GM06990 (cell line): Measurements from ENCODE around the gene CENPF.
"Not testable (repeated sequence)": the region's sequence is repeated elsewhere in the genome, so short reads cannot be mapped to it uniquely, and the experiment has no call there.

Source experiments
- DNase-seq: peaks from one replicate; pipeline ENCODE4 v3.0.0-alpha.2; 2011; ENCODE audit not compliant: insufficient read length; ENCODE audit errors: extremely low read depth
- H3K27me3 ChIP-seq: replicated peaks from 2 replicates; pipeline ENCODE4 v1.6.0; 2011; ENCODE audit warnings: low read length; ENCODE audit not compliant: control insufficient read depth, insufficient read depth
- H3K36me3 ChIP-seq: 2 replicates; pipeline ENCODE4 v1.5.1; 2011; ENCODE audit warnings: low read length; ENCODE audit not compliant: control insufficient read depth, insufficient read depth
- H3K4me3 ChIP-seq: replicated peaks from 2 replicates; pipeline ENCODE4 v1.5.1; 2011; ENCODE audit warnings: low read depth, mild to moderate bottlenecking, control low read depth, low read length
- CTCF ChIP-seq: IDR thresholded peaks from 2 replicates; pipeline ENCODE4 v1.5.1; 2011; ENCODE audit warnings: low read length, control low read depth, mild to moderate bottlenecking, inconsistent platforms; ENCODE audit not compliant: insufficient read depth, poor library complexity, severe bottlenecking

CENPF gene

DNA sequence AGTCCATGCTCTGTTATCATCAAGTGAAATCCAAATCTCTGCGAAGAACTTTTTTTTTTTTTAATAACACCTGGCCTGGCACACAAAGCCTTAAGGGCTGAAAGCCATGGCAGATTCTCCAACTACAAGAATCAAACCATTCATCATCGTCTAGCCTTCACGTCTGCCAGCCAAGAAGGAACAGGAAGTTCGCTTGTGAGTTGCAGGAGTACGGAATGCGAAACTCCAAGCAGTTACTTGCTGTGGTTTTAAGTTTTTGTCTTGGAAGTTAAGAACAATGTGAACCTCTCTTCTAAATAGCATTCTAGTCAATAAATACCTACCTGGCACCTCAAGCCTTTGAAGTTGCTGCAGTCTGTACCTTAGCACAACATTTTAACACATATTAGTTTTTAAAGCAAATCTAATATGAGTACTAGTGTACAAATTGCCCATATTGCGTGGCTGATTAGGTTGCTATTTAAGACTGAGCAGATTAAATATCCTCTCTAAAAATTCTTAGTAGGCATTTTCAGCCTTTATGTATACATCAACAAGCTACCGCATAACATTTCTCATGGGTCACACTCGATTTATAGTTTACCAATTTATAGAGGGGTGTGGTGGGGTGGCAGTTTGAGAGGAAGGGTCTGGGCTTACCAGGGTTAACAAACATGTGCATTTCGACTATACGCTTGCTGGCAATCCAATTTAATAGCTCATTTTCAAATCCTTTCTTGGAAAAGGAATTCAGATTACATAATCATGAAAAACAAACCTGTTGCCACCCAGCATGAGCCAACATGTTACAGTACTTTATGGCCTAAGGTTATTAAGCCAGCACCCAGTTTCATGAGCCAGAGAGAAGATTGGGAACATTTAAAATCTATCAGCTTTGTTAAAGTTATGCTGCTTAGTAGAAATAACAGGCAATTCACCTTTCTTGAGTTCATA lies 29.3 kb upstream of the CENPF start:
- no peaks in the 10 kb centered on the region for H3K27me3 ChIP-seq
- H3K4me3 ChIP-seq, result no peak overlapping the region
- TF ChIP-seq CTCF, result no peak
- H3K36me3 ChIP-seq, result no peaks in the 10 kb centered on the region
- no peak for DNase-seq

- Histone ChIP-seq H3K4me3 (no peak overlapping the region), H3K27me3 (no peaks in the 10 kb centered on the region), H3K36me3 (no peaks in the 10 kb centered on the region)
- no peak for DNase-seq
- TF ChIP-seq CTCF, result no peak
Observed at GRCh38 chr1:214574598-214575411, 28.2 kb upstream of the CENPF start.

DNA sequence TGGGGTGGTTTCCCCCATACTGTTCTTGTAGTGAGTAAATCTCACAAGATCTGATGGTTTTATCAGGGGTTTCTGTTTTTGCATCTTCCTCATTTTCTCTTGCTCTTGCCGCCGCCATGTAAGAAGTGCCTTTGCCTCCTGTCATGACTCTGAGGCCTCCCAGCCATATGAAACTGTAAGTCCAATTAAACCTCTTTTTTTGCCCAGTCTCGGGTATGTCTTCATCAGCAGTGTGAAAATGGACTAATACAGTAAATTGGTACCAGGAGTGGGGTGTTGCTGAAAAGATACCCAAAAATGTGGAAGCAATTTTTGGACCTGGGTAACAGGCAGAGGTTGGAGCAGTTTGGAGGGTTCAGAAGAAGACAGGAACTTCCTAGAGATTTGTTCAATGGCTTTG lies 26.9 kb upstream of the CENPF start:
- not testable (repeated sequence) for H3K36me3 ChIP-seq, H3K4me3 ChIP-seq, DNase-seq

DNA sequence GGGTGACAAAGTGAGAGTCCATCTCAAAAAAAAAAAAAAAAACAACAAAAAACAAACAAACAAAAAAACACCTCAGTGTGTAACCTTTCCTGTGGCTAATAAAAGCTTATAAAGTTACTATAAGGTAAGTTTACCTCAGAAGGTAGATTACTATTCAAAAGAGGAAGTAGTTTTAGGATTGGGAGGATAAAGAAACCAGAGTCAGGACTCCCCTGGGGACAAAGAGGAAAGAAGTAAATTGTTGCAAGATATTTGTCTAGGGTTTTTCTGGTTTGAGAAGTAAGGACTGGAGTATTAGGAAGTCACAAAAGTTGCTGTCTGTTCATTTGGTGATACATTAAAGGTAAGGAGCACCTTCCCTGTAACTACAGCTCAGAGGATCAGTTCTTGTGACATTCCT lies 23.8 kb upstream of the CENPF start:
- Histone ChIP-seq H3K36me3 (no peaks in the 10 kb centered on the region), H3K4me3 (no peak overlapping the region), H3K27me3 (no peaks in the 10 kb centered on the region; the same call in 1 of the 2 replicates)
- TF ChIP-seq CTCF, result no peak
- DNase-seq, result no peak

More for the DNA sequence above, 26.9 kb upstream of the CENPF start:
- not testable (repeated sequence) for H3K27me3 ChIP-seq

DNA sequence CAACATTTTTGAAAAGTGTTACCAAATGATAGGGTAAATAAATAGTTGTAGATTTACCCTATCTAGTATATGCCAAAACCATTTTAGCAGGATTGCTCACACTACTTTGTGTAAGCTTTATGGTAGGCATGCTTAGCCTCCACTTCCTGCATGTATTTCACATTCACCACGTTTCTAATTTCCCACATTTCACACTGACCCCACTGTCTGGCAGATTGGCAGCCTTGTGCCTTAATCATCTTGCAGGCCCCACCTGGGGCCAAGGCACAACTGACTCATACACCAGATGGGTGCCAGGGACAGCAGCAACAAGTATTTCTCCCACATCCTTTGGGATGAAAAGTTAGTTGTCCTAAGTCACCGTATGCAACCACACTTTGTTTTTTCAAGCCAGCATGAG lies 21.2 kb upstream of the CENPF start:
- Histone ChIP-seq H3K27me3 (no peaks in the 10 kb centered on the region; the same call in 1 of the 2 replicates), H3K4me3 (no peak overlapping the region), H3K36me3 (no peaks in the 10 kb centered on the region)
- DNase-seq, result no peak
- no peak for TF ChIP-seq CTCF

DNA sequence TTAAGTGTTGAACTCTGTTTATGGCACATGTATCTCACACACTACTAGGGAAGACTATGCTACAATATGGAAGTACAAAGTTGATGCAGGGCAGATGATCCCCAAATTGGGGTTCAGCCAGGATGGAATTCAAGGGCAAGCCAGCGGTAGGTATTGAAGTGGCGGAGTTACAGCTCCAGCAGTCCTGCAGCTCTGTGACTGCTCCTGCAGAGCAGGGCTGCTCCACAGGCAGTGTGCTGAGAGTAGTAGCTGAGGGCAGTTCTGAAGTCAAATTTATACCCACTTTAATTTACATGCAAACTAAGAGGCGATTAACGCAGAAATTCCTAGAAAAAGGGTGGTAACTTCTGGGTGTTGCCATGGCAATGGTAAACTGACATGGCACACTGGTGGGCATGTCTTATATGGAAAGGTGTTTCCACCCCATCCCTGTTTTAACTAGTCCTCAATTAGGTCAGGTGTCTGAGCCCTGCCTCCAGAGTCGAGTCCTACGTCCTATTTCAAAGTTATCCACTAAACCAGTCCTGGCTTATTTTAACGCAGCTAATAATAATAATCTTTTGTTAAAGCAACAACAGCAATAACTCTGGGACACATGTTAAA lies 20.6 kb upstream of the CENPF start:
- TF ChIP-seq CTCF, result no peak
- no peak for DNase-seq
- H3K4me3 ChIP-seq, result no peak overlapping the region

More for the DNA sequence above, 20.6 kb upstream of the CENPF start:
- Histone ChIP-seq H3K27me3 (no peaks in the 10 kb centered on the region; the same call in 1 of the 2 replicates), H3K36me3 (no peaks in the 10 kb centered on the region)
